SIG-M5 (cell line): ENCODE measurements around the gene FBXL3.
"Not testable (repeated sequence)": the region's sequence is repeated elsewhere in the genome, so short reads cannot be mapped to it uniquely, and the experiment has no call there.

ENCODE experiments used
- DNase-seq: peaks from one replicate; lab custom pipeline; 2025; lab: John Stamatoyannopoulos, UW

The FBXL3 gene

DNA sequence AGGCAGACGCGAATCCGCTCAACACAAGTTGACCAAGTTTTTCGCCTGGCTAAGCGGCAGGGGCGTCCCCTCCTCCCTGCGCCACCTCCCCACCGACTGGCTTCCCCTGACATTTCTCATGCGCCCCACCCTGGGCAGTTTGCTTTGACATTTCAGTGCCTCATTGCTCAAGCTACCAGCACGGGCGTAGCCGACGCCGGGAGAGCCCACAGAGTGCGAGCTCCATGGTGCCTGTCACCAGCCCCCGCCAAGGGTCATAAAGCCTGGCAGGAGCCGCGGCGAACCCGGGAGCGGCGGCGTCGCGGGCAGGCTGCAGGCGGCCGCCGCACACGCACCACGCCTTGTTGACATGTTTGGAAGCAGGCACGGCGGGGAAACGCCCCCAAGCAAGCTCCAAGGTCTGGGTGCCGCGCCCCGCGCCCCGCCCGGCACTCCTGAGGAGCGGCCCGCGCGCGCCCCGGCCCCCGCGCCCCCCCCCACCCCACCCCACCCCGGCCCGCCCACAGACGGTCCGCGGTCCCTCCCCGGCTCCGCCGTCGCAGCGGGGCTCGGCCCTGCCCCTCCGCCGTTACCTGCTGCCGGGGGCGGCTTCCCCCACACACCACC is 601 bp downstream of the FBXL3 start:
- peak; percentile 50 for DNase-seq

DNA sequence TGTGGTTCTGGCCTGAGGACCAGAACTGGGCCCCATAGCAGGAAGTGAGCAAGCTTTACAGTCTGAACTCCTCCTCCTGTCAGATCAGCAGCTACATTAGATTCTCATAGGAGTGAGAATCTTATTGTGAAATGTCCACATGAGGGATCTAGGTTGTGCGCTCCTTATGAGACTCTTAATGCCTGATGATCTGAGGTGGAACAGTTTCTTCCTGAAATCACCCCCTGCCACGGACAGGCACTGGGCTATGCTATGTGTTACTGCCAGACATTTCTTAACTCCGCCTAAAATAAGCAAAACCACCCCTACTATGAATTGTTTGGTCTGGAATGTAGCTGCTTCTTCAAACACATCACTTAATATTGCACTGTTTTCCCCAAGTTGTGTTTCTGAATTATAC is 4.6 kb downstream of the FBXL3 start:
- DNase-seq = no peak

DNA sequence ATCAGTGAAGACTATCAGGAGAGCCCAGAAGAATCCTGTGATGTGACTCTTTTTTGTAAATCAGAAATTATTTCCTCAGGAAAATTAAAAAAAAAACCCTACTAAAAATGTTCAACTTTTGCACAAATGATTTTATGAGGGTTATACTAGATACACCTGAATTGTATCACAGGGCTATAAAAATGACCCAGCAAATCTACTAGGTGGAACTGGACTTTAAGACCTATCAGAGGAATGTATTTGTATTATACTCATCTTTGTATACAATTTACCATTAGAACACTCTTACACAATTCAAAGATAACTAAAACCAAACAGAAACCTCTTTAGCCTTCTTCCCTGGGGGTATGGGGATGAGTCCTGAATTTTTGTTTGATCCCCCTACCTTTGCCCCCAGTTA is 7.2 kb downstream of the FBXL3 start:
- no peak for DNase-seq

DNA sequence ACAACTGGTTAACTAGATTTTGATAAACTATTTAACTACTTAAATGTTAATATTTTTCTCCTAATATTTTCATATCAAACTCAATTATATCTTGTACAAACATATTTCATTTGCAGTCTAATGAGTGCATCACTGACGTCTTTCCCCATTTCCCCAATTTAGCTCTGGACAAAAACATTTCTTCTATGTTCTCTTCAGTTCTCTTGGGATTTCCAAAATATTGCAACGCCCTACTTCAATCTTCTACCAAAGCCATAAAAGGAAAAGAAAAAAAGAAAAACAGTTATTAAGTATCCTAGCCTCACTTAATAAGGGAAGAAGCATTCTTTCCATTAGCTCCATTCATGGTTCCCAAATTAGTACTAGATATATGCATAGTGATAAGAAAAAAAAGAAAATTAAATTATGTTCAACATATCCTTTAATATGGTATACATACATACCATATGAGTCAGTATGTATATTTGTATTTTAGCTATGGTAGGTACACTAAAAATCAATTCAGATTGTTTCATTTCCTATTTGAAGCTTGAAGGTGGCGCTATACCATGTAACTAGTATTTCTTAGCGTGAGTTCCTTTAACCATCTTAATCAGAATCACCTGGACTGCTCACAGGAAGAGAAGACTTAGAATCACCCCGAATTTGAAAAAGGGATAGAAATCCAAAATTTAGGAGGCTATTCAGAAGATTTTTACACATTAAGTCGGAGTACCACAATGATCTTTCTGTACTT is 9.9 kb downstream of the FBXL3 start:
- no peak for DNase-seq

DNA sequence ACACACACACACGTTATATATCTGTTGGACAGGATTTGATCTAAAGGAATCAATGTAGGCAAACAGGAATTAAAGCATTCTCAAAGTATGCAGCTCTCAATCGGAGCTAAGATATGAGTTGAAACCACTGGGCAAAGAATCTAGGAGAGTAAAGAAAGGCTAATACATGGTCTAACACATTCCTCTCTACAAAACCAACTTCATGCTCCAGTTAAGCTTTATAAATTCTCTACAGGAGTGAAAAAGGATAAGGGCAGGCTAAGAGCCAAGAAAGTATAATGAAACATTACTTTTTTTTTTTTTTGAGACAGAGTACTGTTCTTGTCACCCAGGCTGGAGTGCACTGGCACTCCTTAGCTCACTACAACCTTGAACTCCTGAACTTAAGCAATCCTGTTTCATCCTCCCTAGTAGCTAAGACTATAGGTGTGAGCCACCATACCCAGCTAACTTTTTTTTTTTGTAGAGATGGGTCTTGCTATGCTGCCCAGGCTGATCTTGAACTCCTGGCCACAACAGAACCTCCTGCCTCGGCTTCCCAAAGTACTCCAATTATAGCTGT is 10.6 kb downstream of the FBXL3 start:
- no peak for DNase-seq

DNA sequence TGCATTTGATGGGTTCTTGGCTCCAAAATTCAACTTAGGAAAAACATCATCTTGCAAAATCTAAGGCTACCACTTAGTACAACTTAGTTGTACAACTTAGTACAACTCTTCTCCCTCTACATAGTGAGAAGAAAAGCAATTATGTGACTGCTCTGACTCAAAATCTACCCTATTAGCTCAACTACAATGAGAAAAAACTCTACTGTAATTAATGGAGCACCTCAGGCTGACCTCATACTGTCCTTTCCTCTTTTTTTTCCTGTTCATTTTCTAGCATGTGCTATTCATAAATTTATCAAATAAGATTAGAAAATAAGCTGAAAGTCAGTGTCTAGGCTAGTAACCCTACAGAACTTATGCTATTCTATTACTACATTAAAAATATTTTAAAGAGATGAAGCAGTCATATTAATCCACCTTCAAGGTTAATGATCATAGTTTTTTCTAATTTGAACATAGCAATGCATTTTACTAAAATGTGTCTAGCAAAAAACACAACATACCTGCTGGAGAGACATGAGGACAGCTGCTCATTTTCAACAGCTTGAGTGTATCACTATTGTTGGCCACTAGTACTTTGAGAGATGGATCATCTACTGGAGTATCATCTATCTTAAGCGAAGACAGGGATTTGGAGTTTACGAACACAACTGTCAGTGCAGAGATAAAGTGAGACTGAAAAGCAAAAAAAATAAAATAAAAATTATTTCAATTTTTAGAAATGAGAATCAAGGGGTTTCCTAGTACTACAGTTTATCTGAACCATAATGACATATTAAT is 11.9 kb downstream of the FBXL3 start:
- DNase-seq = no peak

DNA sequence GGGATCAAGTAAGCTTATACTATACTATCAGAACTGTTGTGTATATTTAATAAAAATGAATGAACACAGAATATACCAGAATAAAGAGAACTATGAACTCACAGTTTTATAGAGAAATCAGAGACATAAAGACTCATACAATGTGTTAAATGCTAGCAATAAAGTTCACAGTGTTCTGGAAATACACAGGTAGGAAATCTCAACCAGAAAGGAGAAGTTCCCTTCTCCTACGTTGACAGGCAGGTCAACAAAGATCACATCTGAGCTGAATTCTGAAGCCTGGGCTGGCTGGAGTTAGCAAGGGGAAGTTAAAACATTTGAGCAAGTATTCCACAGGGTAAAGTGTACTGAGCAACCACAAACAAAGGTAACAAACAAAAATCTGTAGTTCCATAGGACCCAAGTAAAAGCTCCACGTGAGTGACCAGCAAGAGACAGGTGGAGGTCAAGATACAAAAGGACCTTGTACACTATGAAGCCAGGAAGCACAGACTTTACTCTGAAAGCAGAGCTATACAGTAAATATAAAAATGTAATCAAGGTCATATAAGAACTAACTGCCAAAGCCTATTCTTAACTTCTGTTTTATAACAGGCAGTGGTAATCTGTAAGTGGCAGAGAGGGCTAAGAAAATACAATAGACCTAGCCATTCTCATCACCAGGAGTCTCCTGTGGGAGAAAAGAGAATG is 13.0 kb downstream of the FBXL3 start:
- DNase-seq = no peak

DNA sequence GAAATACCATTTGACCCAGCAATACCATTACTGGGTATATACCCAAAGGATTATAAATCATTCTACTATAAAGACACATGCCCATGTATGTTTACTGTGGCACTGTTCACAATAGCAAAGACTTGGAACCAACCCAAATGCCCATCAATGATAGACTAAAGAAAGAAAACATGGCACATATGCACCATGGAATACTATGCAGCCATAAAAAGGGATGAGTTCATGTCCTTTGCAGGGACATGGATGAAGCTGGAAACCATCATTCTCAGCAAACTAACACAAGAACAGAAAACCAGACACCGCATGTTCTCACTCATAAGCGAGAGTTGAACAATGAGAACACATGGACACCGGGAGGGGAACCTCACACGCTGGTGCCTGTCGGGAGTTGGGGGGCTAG is 17.2 kb downstream of the FBXL3 start:
- not testable (repeated sequence) for DNase-seq

DNA sequence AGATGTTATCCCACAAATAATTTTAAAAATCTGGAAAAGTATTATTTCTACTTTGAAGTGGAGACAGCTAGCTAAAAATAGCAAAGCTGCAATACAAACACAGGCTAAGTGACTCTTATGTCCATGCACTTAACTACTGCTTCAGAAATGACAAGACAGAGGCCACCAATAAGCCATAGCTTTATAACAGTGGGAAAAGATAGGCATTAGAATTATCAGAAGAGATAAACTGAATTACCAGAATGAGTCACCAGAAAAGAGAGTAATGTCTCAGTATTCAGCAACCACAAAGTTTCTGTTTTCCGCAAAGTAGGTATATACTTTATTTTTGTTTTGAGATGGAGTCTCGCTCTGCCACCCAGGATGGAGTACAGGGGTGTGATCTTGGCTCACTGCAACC is 17.9 kb downstream of the FBXL3 start:
- DNase-seq = no peak

DNA sequence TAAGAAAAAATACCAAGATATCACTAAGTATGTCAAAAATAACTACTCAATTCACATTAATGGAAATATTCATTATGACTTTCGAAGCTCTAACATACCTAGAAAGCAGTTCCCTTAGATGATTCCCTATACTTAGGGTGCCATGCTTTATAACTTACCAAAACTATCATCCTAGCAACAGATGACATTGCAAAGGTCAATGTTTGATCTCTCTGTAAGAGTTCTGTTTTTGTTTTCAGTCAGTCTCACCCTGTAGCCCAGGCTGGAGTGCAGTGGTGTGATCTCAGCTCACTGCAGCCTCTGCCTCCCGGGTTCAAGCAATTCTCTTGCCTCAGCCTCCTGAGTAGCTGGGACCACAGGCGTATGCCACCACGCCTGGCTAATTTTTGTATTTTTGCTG is 18.6 kb downstream of the FBXL3 start:
- not testable (repeated sequence) for DNase-seq

DNA sequence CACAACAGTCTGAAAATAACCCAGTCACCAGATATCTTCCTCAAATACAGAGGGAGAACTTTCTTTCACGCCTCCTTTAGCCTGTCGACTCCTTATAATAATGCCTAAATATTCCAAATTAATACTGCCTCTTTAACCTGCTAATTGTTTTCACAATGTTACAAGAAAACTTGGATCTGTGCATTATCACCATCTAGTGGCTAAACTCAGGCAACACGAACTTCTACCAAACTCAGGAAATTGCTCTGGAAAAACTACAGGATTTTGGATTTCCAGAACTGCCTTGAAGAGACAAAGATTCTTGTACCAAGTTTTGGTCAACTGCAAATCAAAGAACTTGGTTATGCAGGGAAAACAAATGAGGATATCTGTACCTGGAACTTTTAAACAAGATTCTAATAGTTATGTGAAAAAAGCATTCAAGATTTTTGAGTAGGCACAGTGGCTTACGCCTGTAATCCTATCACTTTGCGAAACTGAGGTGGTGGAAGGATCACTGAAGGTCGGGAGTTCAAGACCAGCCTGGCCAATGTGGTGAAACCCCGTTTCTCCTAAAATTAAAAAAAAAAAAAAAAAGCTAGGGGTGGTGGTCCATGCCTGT is 24.3 kb downstream of the FBXL3 start:
- DNase-seq = no peak

DNA sequence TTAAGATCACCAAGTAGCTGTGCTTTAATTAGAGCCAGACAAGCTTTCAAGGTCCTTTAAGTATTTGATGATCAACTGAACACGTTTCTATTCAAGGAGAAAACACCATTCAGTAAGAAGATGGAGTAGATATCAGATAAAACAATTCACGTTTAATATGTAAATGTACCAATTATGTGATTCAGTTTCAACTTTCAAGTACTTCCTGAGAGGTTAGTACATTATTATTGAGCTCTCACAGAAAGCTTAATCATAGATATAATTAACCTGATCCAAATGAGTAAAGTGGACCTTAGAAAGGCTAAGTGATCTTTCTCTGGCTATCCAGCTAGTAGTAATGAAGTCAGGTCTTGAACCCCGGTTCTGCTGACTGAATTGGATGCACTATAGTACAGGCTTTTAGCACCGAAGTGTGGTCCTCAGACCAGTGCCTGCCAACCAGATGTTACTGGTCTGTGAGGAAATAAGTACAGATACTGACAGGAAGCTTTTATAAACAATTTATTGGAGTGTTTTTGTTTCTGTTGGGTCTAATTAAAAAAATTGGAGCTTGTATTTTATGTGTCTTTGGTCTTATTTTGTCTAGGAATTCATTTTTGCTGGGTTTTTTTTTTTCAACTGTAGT is 24.9 kb downstream of the FBXL3 start:
- DNase-seq = no peak

DNA sequence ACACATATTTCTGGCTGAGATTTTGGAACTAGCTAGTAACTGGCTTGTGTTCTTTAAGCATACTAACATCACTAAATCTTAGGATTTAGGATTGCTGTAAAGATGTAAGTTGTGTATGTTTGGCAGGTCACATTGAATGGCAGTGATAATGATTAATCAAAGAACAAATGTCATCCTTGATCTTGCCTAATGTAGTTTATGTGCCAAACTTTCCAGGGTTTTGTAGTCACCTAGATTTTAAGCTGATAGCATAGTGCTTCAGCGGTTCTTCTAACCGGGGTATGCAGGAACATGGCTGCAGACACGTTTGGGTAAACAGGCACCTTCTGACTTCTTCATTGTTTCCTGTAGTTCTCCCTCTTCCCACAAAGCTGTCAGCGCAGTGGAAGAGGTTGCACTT is 25.4 kb downstream of the FBXL3 start:
- DNase-seq = no peak

DNA sequence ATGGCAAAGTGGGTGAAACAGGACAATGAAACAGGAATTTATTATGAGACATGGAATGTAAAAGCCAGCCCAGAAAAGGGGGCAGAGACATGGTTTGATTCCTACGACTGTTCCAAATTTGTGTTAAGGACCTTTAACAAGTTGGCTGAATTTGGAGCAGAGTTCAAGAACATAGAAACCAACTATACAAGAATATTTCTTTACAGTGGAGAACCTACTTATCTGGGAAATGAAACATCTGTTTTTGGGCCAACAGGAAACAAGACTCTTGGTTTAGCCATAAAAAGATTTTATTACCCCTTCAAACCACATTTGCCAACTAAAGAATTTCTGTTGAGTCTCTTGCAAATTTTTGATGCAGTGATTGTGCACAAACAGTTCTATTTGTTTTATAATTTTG is 26.5 kb downstream of the FBXL3 start:
- no peak for DNase-seq

DNA sequence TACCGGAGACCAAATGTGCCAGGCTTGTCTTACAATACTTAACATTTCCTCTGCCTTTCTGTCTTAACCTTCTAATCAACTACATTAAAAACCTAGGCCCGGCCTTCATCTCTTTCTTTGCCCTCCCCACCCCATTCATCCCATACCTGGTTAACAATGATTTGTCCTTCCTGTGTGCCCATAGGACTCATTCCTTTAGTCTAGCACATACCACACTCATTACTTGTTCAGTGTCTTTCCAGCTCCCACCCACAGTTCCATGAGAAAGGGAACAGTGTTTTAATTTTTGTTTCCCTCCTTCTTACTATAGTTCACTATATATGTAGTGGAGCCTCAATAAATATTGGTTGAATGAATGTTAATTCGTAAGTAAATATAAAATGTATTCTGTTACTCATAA is 32.7 kb downstream of the FBXL3 start:
- no peak for DNase-seq

DNA sequence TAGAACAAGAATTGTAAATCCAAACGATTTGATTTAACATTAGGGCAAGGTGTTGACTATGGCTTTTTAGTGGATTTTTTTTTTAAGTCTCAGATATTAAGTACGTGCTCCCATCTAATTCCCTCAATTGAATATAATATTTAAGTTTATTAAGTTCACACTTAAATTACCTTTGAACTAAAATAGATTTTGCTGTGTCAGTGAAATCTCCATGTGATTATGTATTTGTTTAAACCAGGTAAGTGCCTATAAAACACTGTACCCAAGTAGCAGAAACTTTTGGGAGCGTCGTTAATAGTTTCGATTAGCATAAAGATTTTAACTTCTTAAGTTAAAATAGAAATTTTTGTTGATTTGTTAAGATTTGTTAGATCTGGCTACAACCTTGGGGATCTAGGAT is 33.5 kb downstream of the FBXL3 start:
- DNase-seq = no peak

DNA sequence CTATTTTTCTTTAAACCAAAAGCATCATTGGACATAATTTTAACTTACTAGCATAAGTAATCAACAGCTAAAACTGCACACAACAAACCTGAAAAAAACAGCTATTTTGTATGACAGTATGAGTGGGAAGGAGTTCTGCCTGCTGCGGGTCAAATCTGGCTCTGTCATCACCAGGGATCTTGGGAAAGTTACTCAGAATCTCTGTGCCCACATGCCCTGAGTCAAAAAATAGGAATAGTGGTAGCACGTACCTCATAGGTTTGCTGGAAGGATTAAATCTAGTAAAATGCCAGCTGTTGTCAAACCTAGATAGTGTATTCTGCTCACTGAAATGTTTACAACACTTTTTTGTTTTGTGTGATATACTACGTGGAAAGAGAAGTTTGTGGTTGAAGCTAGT is 33.9 kb downstream of the FBXL3 start:
- no peak for DNase-seq

DNA sequence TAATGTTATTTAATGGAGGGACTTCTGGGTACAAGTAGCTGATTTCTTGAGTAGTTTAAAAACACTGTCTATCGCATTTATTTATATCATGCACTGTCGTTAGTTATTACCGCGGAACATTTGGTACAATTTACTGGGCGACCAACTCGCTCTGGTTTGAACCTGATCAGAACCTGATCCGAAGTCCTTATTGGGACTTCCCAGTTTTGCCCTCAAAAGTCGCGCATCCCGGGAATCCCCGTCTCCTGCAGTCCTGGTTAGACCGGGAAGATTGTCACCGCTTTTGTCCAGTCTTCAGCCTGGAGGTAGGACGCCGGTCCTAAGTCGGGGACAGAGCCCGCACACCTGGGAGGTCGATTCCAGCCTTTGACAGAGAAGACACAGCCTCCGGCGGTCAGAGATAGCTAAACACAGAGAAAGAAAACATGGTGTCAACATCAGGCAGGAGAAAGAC is 34.4 kb downstream of the FBXL3 start:
- no peak for DNase-seq

DNA sequence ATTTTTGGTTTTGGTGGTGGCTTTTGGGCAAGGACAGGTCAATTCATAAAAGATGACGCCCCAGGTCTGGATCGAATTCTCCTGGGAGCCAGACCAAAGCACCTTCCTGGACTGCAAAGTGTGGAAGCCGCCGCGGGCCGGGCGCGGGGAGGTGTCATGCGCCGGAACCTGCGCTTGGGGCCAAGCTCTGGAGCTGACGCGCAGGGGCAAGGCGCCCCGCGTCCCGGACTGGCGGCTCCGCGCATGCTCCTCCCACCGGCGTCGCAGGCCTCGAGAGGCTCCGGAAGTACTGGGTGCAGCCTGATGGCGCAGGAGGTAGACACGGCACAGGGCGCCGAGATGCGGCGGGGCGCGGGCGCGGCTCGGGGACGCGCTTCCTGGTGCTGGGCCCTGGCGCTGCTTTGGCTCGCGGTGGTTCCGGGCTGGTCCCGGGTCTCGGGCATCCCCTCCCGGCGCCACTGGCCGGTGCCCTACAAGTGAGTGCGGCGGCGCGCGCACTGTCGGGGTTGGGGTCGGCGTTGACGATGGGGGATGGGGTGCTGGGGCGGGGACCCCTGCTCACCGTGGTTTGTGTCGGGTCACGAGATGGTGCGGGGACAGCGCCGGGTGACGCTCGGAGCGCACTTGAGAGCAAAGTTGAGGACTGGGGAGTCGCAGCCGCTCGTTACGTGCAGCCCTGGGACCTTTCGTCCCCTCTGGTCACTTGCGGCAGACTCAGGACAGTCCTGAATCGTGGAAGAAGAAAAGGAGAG is 35.0 kb downstream of the FBXL3 start, which contains the start of gene CLN5:
Gene CLN5 (plus strand): TSS at position 286 of the 752 bp plus-strand sequence. CDS start 18 bp downstream, at position 304.
- DNase-seq = peak; percentile 86

DNA sequence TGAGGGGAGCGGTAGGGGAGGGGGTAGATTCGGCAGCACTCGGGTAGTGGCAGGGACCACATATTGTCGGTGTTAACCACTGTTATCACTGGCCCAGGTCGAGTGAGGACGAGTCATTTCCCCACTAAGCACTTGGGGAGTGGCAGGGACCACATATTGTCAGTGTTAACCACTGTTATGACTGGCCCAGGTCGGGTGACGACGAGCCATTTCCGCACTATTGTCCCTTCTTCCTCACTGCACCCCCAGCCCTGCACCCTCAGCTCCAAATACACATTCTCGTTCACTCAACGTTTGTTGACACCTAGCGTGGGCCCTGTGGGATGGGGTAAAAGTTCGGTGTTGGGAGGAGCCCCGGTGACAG is 35.5 kb downstream of the FBXL3 start:
- no peak for DNase-seq

DNA sequence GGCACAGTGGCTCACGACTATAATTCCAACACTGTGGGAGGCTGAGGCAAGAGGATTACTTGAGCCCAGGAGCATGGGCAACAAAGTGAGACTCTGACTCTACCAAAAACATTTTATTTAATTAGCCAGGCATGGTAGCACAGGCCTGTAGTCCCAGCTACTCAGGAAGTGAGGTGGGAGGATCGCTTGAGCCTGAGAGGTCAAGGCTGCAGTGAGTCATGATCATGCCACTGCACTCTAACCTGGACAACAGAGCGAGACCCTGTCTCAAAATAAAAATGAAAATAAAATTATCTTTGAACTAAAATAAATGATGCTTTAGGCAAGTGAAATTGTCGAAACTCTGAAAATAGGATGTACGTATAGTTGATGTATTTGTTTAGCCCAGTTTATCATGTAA is 43.3 kb downstream of the FBXL3 start:
- no peak for DNase-seq
